K562 (cell line): ENCODE results near the gene SP140L. TPM values are rescaled to one million over a fixed set of nuclear protein-coding genes. Genes with fewer than 3 reads are reported as not detected.
"Not testable (repeated sequence)": the region's sequence is repeated elsewhere in the genome, so short reads cannot be mapped to it uniquely, and the experiment has no call there.

ENCODE experiments used
- ATAC-seq: fragments of 200-7000 bp; cut with Tn5 transposase; 3 replicates; pipeline ENCODE4 v1.9.1; 2020; ENCODE audit warnings: moderate library complexity
- BruUV-seq: library from RNA; stranded (reverse); fragments of 400-500 nt; replicated peaks from 2 replicates; lab custom pipeline; 2021; lab: Mats Ljungman, UMichigan
- CTCF ChIA-PET: fragments of 300-600 bp; formaldehyde crosslinking; extraction: SDS; loops from one replicate; lab custom pipeline; 2021; ENCODE audit warnings: low intra/inter-chr PET ratio; lab: Yijun Ruan, JAX
- POLR2A ChIA-PET: fragments of 300-600, 350-650 bp; sonication (Branson Sonifier 250); formaldehyde crosslinking; extraction: SDS; loops from one replicate; lab custom pipeline; 2021; ENCODE audit warnings: antibody characterized with exemption, inconsistent platforms; lab: Yijun Ruan, JAX
- DNase-seq, 4 experiments: peaks; one replicate each; pipeline versions ENCODE4 v3.0.0 to v3.0.0-alpha.2; 2011 to 2018; ENCODE audit warnings: low spot score in 3 of 4, mixed read lengths in 3 of 4; ENCODE audit errors: extremely low read depth in 1 of 4
- FAIRE-seq: peaks from 2 replicates; lab custom pipeline; 2011; peaks lifted over from hg19 to GRCh38; lab: Jason Lieb, UNC
- H2AFZ ChIP-seq: 2 replicates; pipeline ENCODE4 v1.6.0; 2011; ENCODE audit warnings: low read depth, low read length, control low read depth, inconsistent platforms
- H3K27ac ChIP-seq: fragments of 200-600 bp; 3 replicates; pipeline ENCODE4 v1.8.0; 2011; ENCODE audit warnings: low read depth, mild to moderate bottlenecking, control low read depth, inconsistent platforms, low read length, moderate library complexity, mixed read lengths; ENCODE audit errors: extremely low read depth
- H3K27me3 ChIP-seq, 2 experiments: fragments of 300-600 bp in 1 of 2; 2 replicates in 1 of 2; 3 replicates in 1 of 2; pipeline versions ENCODE4 v1.6.0 to v1.8.0; 2011; ENCODE audit warnings: inconsistent platforms in 2 of 2, low read length in 2 of 2, mild to moderate bottlenecking in 1 of 2, mixed read lengths in 1 of 2, moderate library complexity in 1 of 2; ENCODE audit not compliant: control insufficient read depth in 2 of 2, insufficient read depth in 2 of 2
- H3K36me3 ChIP-seq: fragments of 300-600 bp; 3 replicates; pipeline ENCODE4 v1.8.0; 2011; ENCODE audit warnings: mild to moderate bottlenecking, low read length, inconsistent platforms; ENCODE audit not compliant: control insufficient read depth, insufficient read depth
- H3K4me1 ChIP-seq, 2 experiments: fragments of 200-600 bp in 1 of 2; replicated peaks in 1 of 2; 2 replicates in 1 of 2; 3 replicates in 1 of 2; pipeline versions ENCODE4 v1.5.1 to v1.8.0; 2011; ENCODE audit warnings: inconsistent platforms in 2 of 2, low read length in 2 of 2, mild to moderate bottlenecking in 1 of 2, mixed read lengths in 1 of 2, moderate library complexity in 1 of 2; ENCODE audit not compliant: control insufficient read depth in 2 of 2, insufficient read depth in 2 of 2
- H3K4me2 ChIP-seq: 2 replicates; pipeline ENCODE4 v1.6.1; 2011; ENCODE audit warnings: low read length, control low read depth, inconsistent platforms, mixed read lengths; ENCODE audit not compliant: insufficient read depth
- H3K4me3 ChIP-seq: fragments of 200-600 bp; sonication (generic), shearing (Covaris generic); 2 replicates; pipeline ENCODE4 v1.5.1; 2016; ENCODE audit warnings: control low read depth, inconsistent platforms
- H3K79me2 ChIP-seq: fragments of 200-600 bp; 3 replicates; pipeline ENCODE4 v1.8.0; 2011; ENCODE audit warnings: low read length, inconsistent platforms; ENCODE audit not compliant: control insufficient read depth, insufficient read depth
- H3K9ac ChIP-seq, 2 experiments: 2 replicates each; pipeline versions ENCODE4 v1.6.0 to v1.6.1; 2011; ENCODE audit warnings: low read depth in 2 of 2, low read length in 2 of 2, control low read depth in 1 of 2, inconsistent platforms in 1 of 2, mild to moderate bottlenecking in 1 of 2, mixed read lengths in 1 of 2; ENCODE audit not compliant: insufficient read depth in 1 of 2
- H3K9me1 ChIP-seq: one replicate; pipeline ENCODE4 v1.6.0; 2011; ENCODE audit warnings: inconsistent platforms, mild to moderate bottlenecking, low read length, moderate library complexity; ENCODE audit not compliant: control insufficient read depth, insufficient read depth
- H3K9me3 ChIP-seq: replicated peaks from 2 replicates; pipeline ENCODE4 v1.5.1; 2011; ENCODE audit warnings: low read depth, low read length, inconsistent platforms; ENCODE audit not compliant: control insufficient read depth, insufficient read depth
- H4K20me1 ChIP-seq: replicated peaks from 2 replicates; pipeline ENCODE4 v1.6.1; 2011; ENCODE audit warnings: low read length, inconsistent platforms, mixed read lengths; ENCODE audit not compliant: control insufficient read depth, insufficient read depth
- CREM ChIP-seq: IDR thresholded peaks from 2 replicates; pipeline ENCODE4 v1.6.1; 2014; ENCODE audit warnings: antibody characterized with exemption, low read depth
- HMBOX1 ChIP-seq: sonication (generic); IDR thresholded peaks from 2 replicates; pipeline ENCODE4 v1.6.1; 2016
- MEIS2 ChIP-seq: fragments of 450-650 bp; IDR thresholded peaks from 2 replicates; pipeline ENCODE4 v1.6.1; 2014; ENCODE audit warnings: mild to moderate bottlenecking; ENCODE audit not compliant: partially characterized antibody
- MTF1 ChIP-seq: fragments of 250-450 bp; sonication (Bioruptor Pico); IDR thresholded peaks from 2 replicates; pipeline ENCODE4 v1.9.0; 2021; ENCODE audit warnings: moderate library complexity, mild to moderate bottlenecking, inconsistent platforms, borderline replicate concordance
- ZBTB11 ChIP-seq, 3 experiments: fragments of 200-800 bp in 1 of 3; fragments of 250-450 bp in 1 of 3; fragments of 450-650 bp in 1 of 3; sonication (Bioruptor Pico) in 1 of 3; sonication (Bioruptor generic) in 1 of 3; formaldehyde crosslinking in 1 of 3; IDR thresholded peaks; 2 replicates each; pipeline versions ENCODE4 v1.6.1 to v1.8.0; 2016 to 2022; ENCODE audit warnings: mild to moderate bottlenecking in 2 of 3, missing genetic modification characterization in 2 of 3, missing compliant biosample characterization in 1 of 3, moderate library complexity in 1 of 3
- WGBS: fragments of 100-300 bp; shearing (Covaris generic); methylation state at CpG from one replicate; pipeline ENCODE4 v1.1.6; 2016; ENCODE audit warnings: low coverage, mixed read lengths; ENCODE audit not compliant: insufficient coverage; ENCODE audit errors: missing lambda C conversion rate; 5-methylcytosine and 5-hydroxymethylcytosine counted together
- in situ Hi-C: fragments of 300-500 bp; cut with MboI; formaldehyde crosslinking; loops from 4 replicates; pipeline ENCODE4 v1.15.0; 2018; ENCODE audit warnings: inconsistent platforms, mixed read lengths
- intact Hi-C: fragments of 100-400 bp; cut with micrococcal nuclease; formaldehyde crosslinking; loops from 2 replicates; pipeline ENCODE4 v1.14.2; 2022
- polyA plus RNA-seq, 8 experiments: library from polyadenylated mRNA; depleted of rRNA in 4 of 8; stranded (reverse) in 5 of 8; unstranded in 3 of 8; fragments of >200 nt; fragmentation: Nextera tagmentation in 2 of 8; fragmentation: Illumina TruSeq in 1 of 8; extraction: Ambion mirVana in 2 of 8; extraction: Trizol in 1 of 8; gene quantifications; 2 replicates each; pipeline versions ENCODE4 v1.2.1 to v1.2.3, GENCODE V29; 2011 to 2014; ENCODE audit warnings: inconsistent platforms in 1 of 8, missing spikeins in 1 of 8
- total RNA-seq, 7 experiments: library from RNA; depleted of rRNA in 6 of 7; stranded (reverse); fragments of >200 nt in 6 of 7; fragmentation: Illumina TruSeq in 2 of 7; extraction: Trizol in 2 of 7; gene quantifications; 2 replicates each; pipeline versions ENCODE4 v1.2.1 to v1.2.3, GENCODE V29; 2011 to 2021; ENCODE audit warnings: low replicate concordance in 1 of 7

The SP140L gene
- total and polyA plus RNA-seq, 9 of the 15 experiments (the other 6 are each of a cell fraction or from before 2014, with no cell fraction given): 4.0 to 15.5 (median 11.3) TPM

GRCh38 chr2:230405824-230406223 lies 78.8 kb downstream of the SP140L start (continued):
- no peak for TF ChIP-seq MTF1 (CRISPR knock-in tag)
- no peak for TF ChIP-seq CREM

GRCh38 chr2:230408244-230408842 lies 81.3 kb downstream of the SP140L start:
- in situ Hi-C loops (no loop called here), intact Hi-C loops (no loop called here)
- Histone ChIP-seq H3K79me2 (no peaks in the 10 kb centered on the region), H3K4me3 (no peak overlapping the region), H3K9me3 (no peaks in the 10 kb centered on the region), H3K27me3 (no peaks in the 10 kb centered on the region), H2AFZ (no peak overlapping the region), H3K27ac (no peak overlapping the region), H3K36me3 (no peaks in the 10 kb centered on the region), H3K4me1 (peaks cover 13 to 18% of the 10 kb centered on the region in 2 experiments; a peak in 4 of 5 replicates), H3K9me1 (no peaks in the 10 kb centered on the region), H4K20me1 (no peaks in the 10 kb centered on the region), H3K9ac (no peak overlapping the region), H3K4me2 (no peak overlapping the region)
- POLR2A ChIA-PET: interaction anchor here (0.6 to 1.4 kb wide), 3 partner anchors 9 to 583 kb away, joined by 3 to 5 read pairs (median 3); no protein-coding TSS in a partner anchor
- BruUV-seq: no TSS peak
- FAIRE-seq (no peak), ATAC-seq (no peak), DNase-seq (no peak)
- CTCF ChIA-PET: interaction anchor here (0.7 kb wide), 1 partner anchor 575 kb away, joined by 3 read pairs; no protein-coding TSS in a partner anchor
- 44% methylated on average over 3 of the region's 3 CpGs for WGBS
- TF ChIP-seq HMBOX1 (no peak), ZBTB11 (CRISPR knock-in tag; IDR thresholded peaks at IDR 0.05) (no peak), MEIS2 (no peak)

GRCh38 chr2:230409316-230409715 lies 82.3 kb downstream of the SP140L start:
- CTCF ChIA-PET, intact Hi-C loops, H3K4me2 ChIP-seq, in situ Hi-C loops, H3K9ac ChIP-seq, BruUV-seq, ATAC-seq, POLR2A ChIA-PET, H3K9me3 ChIP-seq, H4K20me1 ChIP-seq, H2AFZ ChIP-seq, FAIRE-seq, DNase-seq, H3K27ac ChIP-seq, H3K27me3 ChIP-seq, H3K36me3 ChIP-seq, H3K9me1 ChIP-seq, H3K79me2 ChIP-seq, H3K4me3 ChIP-seq: not testable (repeated sequence)
- H3K4me1 ChIP-seq: peaks cover 13 to 18% of the 10 kb centered on the region in 2 experiments; a peak in 4 of 5 replicates
- WGBS: 0% methylated on average over 2 of the region's 2 CpGs
